IPS-20b (cell line): ENCODE data around the gene SLC17A2.

Experiments used
- H3K27ac ChIP-seq: one replicate; pipeline ENCODE4 v1.5.1; 2013; ENCODE audit warnings: low read length
- H3K27me3 ChIP-seq: 2 replicates; pipeline ENCODE4 v1.6.1; 2013; ENCODE audit warnings: mild to moderate bottlenecking, low read length, inconsistent platforms; ENCODE audit not compliant: insufficient read depth
- H3K36me3 ChIP-seq: 2 replicates; pipeline ENCODE4 v1.6.1; 2013; ENCODE audit warnings: low read depth, mild to moderate bottlenecking, inconsistent platforms, low read length, moderate library complexity; ENCODE audit not compliant: insufficient read depth
- H3K4me1 ChIP-seq: 2 replicates; pipeline ENCODE4 v1.6.1; 2013; ENCODE audit warnings: mild to moderate bottlenecking, control low read depth, inconsistent platforms, low read length, moderate library complexity; ENCODE audit not compliant: insufficient read depth
- H3K4me3 ChIP-seq: 2 replicates; pipeline ENCODE4 v1.5.1; 2013; ENCODE audit warnings: mild to moderate bottlenecking, low read length, inconsistent platforms
- H3K9ac ChIP-seq: 2 replicates; pipeline ENCODE4 v1.6.1; 2013; ENCODE audit warnings: low read depth, mild to moderate bottlenecking, inconsistent platforms, low read length, moderate library complexity
- H3K9me3 ChIP-seq: 2 replicates; pipeline ENCODE4 v1.6.1; 2013; ENCODE audit warnings: mild to moderate bottlenecking, low read depth, low read length, inconsistent platforms; ENCODE audit not compliant: insufficient read depth

SLC17A2 gene

GRCh38 chr6:25962149-25963127 lies 31.9 kb upstream of the SLC17A2 start, which contains the start of gene TRIM38:
TRIM38 (plus strand) TSS chr6:25962802; CDS start chr6:25966523, 3,721 bp downstream.
- H3K27me3 ChIP-seq: no peaks in the 10 kb centered on the region
- peaks cover 26% of the 10 kb centered on the region for H3K9me3 ChIP-seq
- peaks cover 14% of the 10 kb centered on the region; the same call in 1 of the 2 replicates for H3K4me1 ChIP-seq
- peak within 1 kb of the TSS; percentile 48 for H3K9ac ChIP-seq
- H3K4me3 ChIP-seq: peak within 1 kb of the TSS; percentile 39
- no peaks in the 10 kb centered on the region for H3K36me3 ChIP-seq
- no peak within 1 kb of the TSS for H3K27ac ChIP-seq

- Histone ChIP-seq H3K27ac (no peak overlapping the region), H3K9me3 (peaks cover 26% of the 10 kb centered on the region), H3K36me3 (no peaks in the 10 kb centered on the region), H3K9ac (no peak overlapping the region), H3K4me1 (peaks cover 14% of the 10 kb centered on the region; the same call in 1 of the 2 replicates), H3K27me3 (no peaks in the 10 kb centered on the region), H3K4me3 (no peak overlapping the region)
Measured at GRCh38 chr6:25961619-25962148, 31.2 kb upstream of the SLC17A2 start.

GRCh38 chr6:25960734-25961133 lies 30.2 kb upstream of the SLC17A2 start:
- Histone ChIP-seq H3K27me3 (no peaks in the 10 kb centered on the region), H3K9ac (no peak overlapping the region), H3K4me3 (no peak overlapping the region), H3K36me3 (no peaks in the 10 kb centered on the region), H3K9me3 (peaks cover 26% of the 10 kb centered on the region), H3K27ac (no peak overlapping the region), H3K4me1 (peaks cover 8% of the 10 kb centered on the region; the same call in 1 of the 2 replicates)

GRCh38 chr6:25959890-25960536 lies 29.5 kb upstream of the SLC17A2 start:
- Histone ChIP-seq H3K9ac (no peak overlapping the region), H3K4me3 (no peak overlapping the region), H3K27ac (no peak overlapping the region), H3K36me3 (no peaks in the 10 kb centered on the region), H3K4me1 (peaks cover 8% of the 10 kb centered on the region; the same call in 1 of the 2 replicates), H3K27me3 (no peaks in the 10 kb centered on the region), H3K9me3 (peaks cover 26% of the 10 kb centered on the region)

- Histone ChIP-seq H3K9me3 (peaks cover 26% of the 10 kb centered on the region), H3K4me3 (no peak overlapping the region), H3K27me3 (no peaks in the 10 kb centered on the region), H3K36me3 (no peaks in the 10 kb centered on the region), H3K4me1 (peaks cover 7% of the 10 kb centered on the region; the same call in 1 of the 2 replicates), H3K9ac (no peak overlapping the region), H3K27ac (no peak overlapping the region)
Measured at GRCh38 chr6:25958700-25959162, 28.2 kb upstream of the SLC17A2 start.

- H3K27ac ChIP-seq: no peak overlapping the region
- H3K4me1 ChIP-seq: no peaks in the 10 kb centered on the region
Measured at GRCh38 chr6:25956226-25956625, 25.7 kb upstream of the SLC17A2 start.

GRCh38 chr6:25954756-25955155 lies 24.3 kb upstream of the SLC17A2 start:
- peaks cover 13% of the 10 kb centered on the region for H3K9me3 ChIP-seq
- no peaks in the 10 kb centered on the region for H3K4me1 ChIP-seq
- no peak overlapping the region for H3K9ac ChIP-seq
- H3K36me3 ChIP-seq: no peaks in the 10 kb centered on the region
- no peak overlapping the region for H3K27ac ChIP-seq
- no peaks in the 10 kb centered on the region for H3K27me3 ChIP-seq
- no peak overlapping the region for H3K4me3 ChIP-seq

More at GRCh38 chr6:25956226-25956625, 25.7 kb upstream of the SLC17A2 start:
- H3K4me3 ChIP-seq: no peak overlapping the region
- no peaks in the 10 kb centered on the region for H3K27me3 ChIP-seq
- H3K36me3 ChIP-seq: no peaks in the 10 kb centered on the region
- H3K9ac ChIP-seq: no peak overlapping the region
- H3K9me3 ChIP-seq: peaks cover 26% of the 10 kb centered on the region

- H3K9me3 ChIP-seq: peaks cover 5% of the 10 kb centered on the region
Measured at GRCh38 chr6:25953733-25954132, 23.2 kb upstream of the SLC17A2 start.

GRCh38 chr6:25952535-25952934 lies 22.0 kb upstream of the SLC17A2 start:
- no peak overlapping the region for H3K4me3 ChIP-seq
- H3K27me3 ChIP-seq: no peaks in the 10 kb centered on the region
- H3K9me3 ChIP-seq: no peaks in the 10 kb centered on the region
- H3K9ac ChIP-seq: no peak overlapping the region
- no peak overlapping the region for H3K27ac ChIP-seq
- H3K4me1 ChIP-seq: no peaks in the 10 kb centered on the region
- H3K36me3 ChIP-seq: no peaks in the 10 kb centered on the region

More at GRCh38 chr6:25953733-25954132, 23.2 kb upstream of the SLC17A2 start:
- Histone ChIP-seq H3K4me1 (no peaks in the 10 kb centered on the region), H3K27ac (no peak overlapping the region), H3K36me3 (no peaks in the 10 kb centered on the region), H3K27me3 (no peaks in the 10 kb centered on the region), H3K9ac (no peak overlapping the region), H3K4me3 (no peak overlapping the region)

GRCh38 chr6:25951296-25952032 lies 21.0 kb upstream of the SLC17A2 start:
- H3K27me3 ChIP-seq: no peaks in the 10 kb centered on the region
- H3K4me1 ChIP-seq: no peaks in the 10 kb centered on the region
- H3K4me3 ChIP-seq: no peak overlapping the region
- no peaks in the 10 kb centered on the region for H3K36me3 ChIP-seq
- no peaks in the 10 kb centered on the region for H3K9me3 ChIP-seq
- no peak overlapping the region for H3K9ac ChIP-seq
- H3K27ac ChIP-seq: no peak overlapping the region

GRCh38 chr6:25950297-25950696 lies 19.8 kb upstream of the SLC17A2 start:
- Histone ChIP-seq H3K9me3 (no peaks in the 10 kb centered on the region; the same call in 1 of the 2 replicates), H3K9ac (no peak overlapping the region), H3K4me1 (no peaks in the 10 kb centered on the region), H3K27me3 (no peaks in the 10 kb centered on the region), H3K36me3 (no peaks in the 10 kb centered on the region), H3K4me3 (no peak overlapping the region), H3K27ac (no peak overlapping the region)
